Stimulated activated CD8-positive, alpha-beta memory T cell treated with anti-CD3 and anti-CD28 coated beads, Interleukin-4, amount 100 ng/mL, for 1 hour (primary cell): ENCODE measurements around the gene PPIL3.

Source experiments
- DNase-seq, 2 donors: peaks; one replicate each; pipeline ENCODE4 v3.0.0-alpha.2; 2020; ENCODE audit warnings: low read depth in 2 of 2, low spot score in 1 of 2

The PPIL3 gene

GRCh38 chr2:200861617-200862155, 27.2 kb downstream of the PPIL3 start:
- DNase-seq: no peak

GRCh38 chr2:200860092-200860795, 28.6 kb downstream of the PPIL3 start:
- no peak for DNase-seq

- DNase-seq: no peak
Measured at GRCh38 chr2:200856806-200857205, 32.1 kb downstream of the PPIL3 start.

GRCh38 chr2:200852605-200853004, 36.3 kb downstream of the PPIL3 start:
- no peak for DNase-seq

GRCh38 chr2:200851398-200852248, 37.3 kb downstream of the PPIL3 start:
- no peak for DNase-seq

GRCh38 chr2:200850512-200851256, 38.2 kb downstream of the PPIL3 start:
- no peak for DNase-seq

- no peak for DNase-seq
Measured at GRCh38 chr2:200847939-200848338, 40.9 kb downstream of the PPIL3 start.

- no peak for DNase-seq
Measured at GRCh38 chr2:200847269-200847668, 41.6 kb downstream of the PPIL3 start.

- no peak for DNase-seq
Measured at GRCh38 chr2:200845669-200846325, 43.1 kb downstream of the PPIL3 start.

- DNase-seq: no peak
Measured at GRCh38 chr2:200845194-200845593, 43.7 kb downstream of the PPIL3 start.

GRCh38 chr2:200843993-200844948, 44.6 kb downstream of the PPIL3 start:
- DNase-seq: no peak

GRCh38 chr2:200839513-200839912, 49.4 kb downstream of the PPIL3 start:
- no peak for DNase-seq

- DNase-seq: no peak
Measured at GRCh38 chr2:200834701-200835100, 54.2 kb downstream of the PPIL3 start.

GRCh38 chr2:200829258-200829655, 59.6 kb downstream of the PPIL3 start:
- no peak for DNase-seq

GRCh38 chr2:200828572-200829257, 60.2 kb downstream of the PPIL3 start:
- no peak for DNase-seq

- no peak for DNase-seq
Measured at GRCh38 chr2:200828104-200828503, 60.8 kb downstream of the PPIL3 start.

- no peak for DNase-seq
Measured at GRCh38 chr2:200821686-200822245, 67.1 kb downstream of the PPIL3 start.
